Lower lobe of right lung (tissue), 2 donors: Measurements from ENCODE around the gene SGCE. TPM values are rescaled to one million over a fixed set of nuclear protein-coding genes. Genes with fewer than 3 reads are reported as not detected.

Experiments used
- ATAC-seq, 2 donors: fragments of 200-7000 bp; cut with Tn5 transposase; one replicate each; pipeline ENCODE4 v1.9.1; 2020 to 2022; ENCODE audit warnings: mild to moderate bottlenecking in 2 of 2, moderate library complexity in 2 of 2
- DNase-seq: peaks from one replicate; pipeline ENCODE4 v3.0.0-alpha.2; 2020
- H3K27ac ChIP-seq: fragments of 200-600 bp; one replicate; pipeline ENCODE4 v1.8.0; 2022
- H3K27me3 ChIP-seq: fragments of 200-600 bp; one replicate; pipeline ENCODE4 v1.8.0; 2022; ENCODE audit warnings: low read depth
- H3K36me3 ChIP-seq: fragments of 200-600 bp; one replicate; pipeline ENCODE4 v1.8.0; 2022; ENCODE audit warnings: mild to moderate bottlenecking
- H3K4me1 ChIP-seq: fragments of 200-600 bp; one replicate; pipeline ENCODE4 v1.8.0; 2022
- H3K4me3 ChIP-seq: fragments of 200-600 bp; one replicate; pipeline ENCODE4 v1.8.0; 2022; ENCODE audit warnings: mild to moderate bottlenecking
- H3K9me3 ChIP-seq: fragments of 200-600 bp; one replicate; pipeline ENCODE4 v1.8.0; 2022
- CTCF ChIP-seq: fragments of 200-600 bp; IDR thresholded peaks from one replicate; pipeline ENCODE4 v1.8.0; 2022; ENCODE audit warnings: antibody characterized with exemption, mild to moderate bottlenecking
- intact Hi-C: fragments of 100-400 bp; cut with DNase I; formaldehyde crosslinking; loops from one replicate; pipeline ENCODE4 v1.11.0; 2022
- total RNA-seq: library from RNA; stranded (reverse); fragmentation: NEBNext Ultra II Directional; extraction: Animal tissue kit (Norgen Biotek cat#: 25700); gene quantifications from one replicate; pipeline ENCODE4 v1.2.1, GENCODE V29; 2021
- donor health status: DM: no; HTN: yes; CAD: no; lungs with severe emphysema.

Gene SGCE
- total RNA-seq, 1 donor from 2014 or later, result 47.1 TPM

GRCh38 chr7:94575646-94576045, 80.3 kb downstream of the SGCE start:
- Histone ChIP-seq H3K27me3 (no peaks in the 10 kb centered on the region), H3K4me3 (no peak overlapping the region), H3K4me1 (no peaks in the 10 kb centered on the region), H3K27ac (no peak overlapping the region), H3K9me3 (peaks cover 24% of the 10 kb centered on the region), H3K36me3 (no peaks in the 10 kb centered on the region)
- DNase-seq (no peak), ATAC-seq (no peak)
- intact Hi-C loops, result no loop called here
- no peak for TF ChIP-seq CTCF

- DNase-seq (no peak), ATAC-seq (no peak)
- Histone ChIP-seq H3K4me3 (no peak overlapping the region), H3K9me3 (peaks cover 24% of the 10 kb centered on the region), H3K27me3 (no peaks in the 10 kb centered on the region), H3K4me1 (no peaks in the 10 kb centered on the region), H3K27ac (no peak overlapping the region), H3K36me3 (no peaks in the 10 kb centered on the region)
- intact Hi-C loops, result no loop called here
- no peak for TF ChIP-seq CTCF
Observed at GRCh38 chr7:94571816-94572215, 84.1 kb downstream of the SGCE start.

GRCh38 chr7:94567396-94567795, 88.5 kb downstream of the SGCE start:
- H3K36me3 ChIP-seq, result no peaks in the 10 kb centered on the region
- H3K27ac ChIP-seq, result no peak overlapping the region
- ATAC-seq (no peak), DNase-seq (no peak)
- no peaks in the 10 kb centered on the region for H3K9me3 ChIP-seq
- H3K27me3 ChIP-seq, result no peaks in the 10 kb centered on the region
- intact Hi-C loops, result no loop called here
- no peaks in the 10 kb centered on the region for H3K4me1 ChIP-seq
- H3K4me3 ChIP-seq, result no peak overlapping the region
- TF ChIP-seq CTCF, result no peak

GRCh38 chr7:94565247-94565894, 90.6 kb downstream of the SGCE start:
- H3K9me3 ChIP-seq, result no peaks in the 10 kb centered on the region
- intact Hi-C loops, result no loop called here

GRCh38 chr7:94562525-94562924, 93.4 kb downstream of the SGCE start:
- DNase-seq (no peak), ATAC-seq (no peak)
- no peak for TF ChIP-seq CTCF
- Histone ChIP-seq H3K27me3 (no peaks in the 10 kb centered on the region), H3K27ac (no peak overlapping the region), H3K36me3 (peaks cover 7% of the 10 kb centered on the region), H3K4me3 (no peak overlapping the region), H3K4me1 (no peaks in the 10 kb centered on the region), H3K9me3 (no peaks in the 10 kb centered on the region)
- intact Hi-C loops, result no loop called here

More at GRCh38 chr7:94565247-94565894, 90.6 kb downstream of the SGCE start:
- H3K27ac ChIP-seq, result no peak overlapping the region
- H3K4me1 ChIP-seq, result no peaks in the 10 kb centered on the region
- no peaks in the 10 kb centered on the region for H3K27me3 ChIP-seq
- no peak for ATAC-seq
- no peak overlapping the region for H3K4me3 ChIP-seq
- DNase-seq, result no peak
- H3K36me3 ChIP-seq, result no peaks in the 10 kb centered on the region
- no peak for TF ChIP-seq CTCF
